ENCODE data around the gene IL17RA. TPM values are rescaled to one million over a fixed set of nuclear protein-coding genes. Genes with fewer than 3 reads are reported as not detected.

Gene IL17RA
- total RNA-seq, 1 donor from 2014 or later: 78.3 TPM

DNA sequence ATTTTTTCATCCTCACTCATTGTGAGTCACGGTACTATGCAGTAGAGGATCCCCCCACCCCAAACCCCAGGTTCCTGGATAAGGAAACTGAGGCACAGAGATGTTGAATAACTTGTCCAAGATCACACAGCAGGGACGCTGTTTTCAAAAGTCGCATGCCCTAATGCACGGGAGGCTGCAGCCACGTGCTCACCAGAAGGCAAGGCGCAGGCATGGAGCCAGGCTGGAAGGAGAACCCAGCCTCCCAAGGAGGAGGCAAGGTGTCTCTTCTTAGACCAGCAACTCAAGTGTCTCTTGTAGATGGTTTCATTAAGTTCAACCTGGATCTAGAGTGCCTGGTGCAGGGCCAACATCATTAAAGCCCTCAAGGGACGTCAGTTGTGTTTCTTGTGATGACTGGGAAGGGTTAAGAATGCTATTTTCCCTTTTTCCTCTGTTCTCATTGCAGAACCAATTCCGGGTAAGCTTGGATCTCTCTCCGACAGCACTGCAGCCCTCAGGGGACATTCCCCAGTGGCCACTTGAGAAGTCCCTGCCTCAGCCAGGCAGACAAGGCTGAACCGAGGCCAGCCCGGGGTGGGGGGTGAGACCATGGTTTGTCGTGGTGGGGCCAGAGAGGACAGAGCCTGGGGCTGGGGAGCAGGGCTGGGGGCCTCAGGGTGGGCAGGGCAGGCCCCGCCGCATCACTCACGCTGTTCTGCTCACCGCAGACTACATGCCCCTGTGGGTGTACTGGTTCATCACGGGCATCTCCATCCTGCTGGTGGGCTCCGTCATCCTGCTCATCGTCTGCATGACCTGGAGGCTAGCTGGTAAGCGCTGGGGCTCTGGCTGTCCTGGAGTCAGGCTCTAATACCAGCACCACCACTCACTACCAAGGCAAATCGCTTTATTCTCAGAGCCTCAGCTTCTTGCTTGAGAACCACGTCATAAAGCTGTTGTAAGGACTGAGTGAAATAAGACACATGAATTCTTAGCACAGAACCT, 20.6 kb downstream of the IL17RA start:
- intact Hi-C loops (cut with micrococcal nuclease): loop anchor here (1.0 kb wide), 3 partner anchors 7 to 21 kb away; partner anchors contain the start of gene IL17RA

DNA sequence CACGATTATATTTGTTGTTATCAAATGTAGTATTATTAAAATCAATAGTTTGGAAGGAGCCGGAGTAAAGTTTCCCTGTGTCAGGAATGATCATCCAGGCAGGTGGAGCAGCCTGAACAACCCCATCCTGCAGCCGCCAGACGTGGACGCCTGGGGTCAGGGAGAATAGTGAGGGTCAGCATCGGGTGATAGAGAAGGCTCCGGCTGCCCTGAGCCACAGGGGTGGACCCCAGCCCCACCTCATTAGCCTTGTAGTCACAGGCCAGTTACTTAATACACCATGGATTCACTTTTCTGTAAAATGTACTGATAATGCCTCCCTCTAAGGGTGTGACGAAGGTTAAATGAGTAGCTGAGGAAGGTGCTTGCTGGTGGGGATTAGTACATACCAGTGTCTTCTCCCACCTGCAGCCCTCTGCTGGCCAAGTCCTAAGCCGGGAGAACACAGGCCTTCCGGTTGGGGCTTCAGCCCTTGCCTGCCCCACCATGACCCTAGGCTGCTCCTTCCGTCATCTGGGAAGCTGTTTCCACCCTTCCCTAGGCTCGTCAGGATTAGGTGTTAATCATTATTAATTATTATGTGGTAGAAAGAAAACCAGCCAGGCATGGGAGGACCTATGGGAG, 21.5 kb downstream of the IL17RA start:
- intact Hi-C loops (cut with micrococcal nuclease): loop anchor here (1.0 kb wide), 3 partner anchors 8 to 22 kb away; partner anchors contain the start of gene IL17RA

DNA sequence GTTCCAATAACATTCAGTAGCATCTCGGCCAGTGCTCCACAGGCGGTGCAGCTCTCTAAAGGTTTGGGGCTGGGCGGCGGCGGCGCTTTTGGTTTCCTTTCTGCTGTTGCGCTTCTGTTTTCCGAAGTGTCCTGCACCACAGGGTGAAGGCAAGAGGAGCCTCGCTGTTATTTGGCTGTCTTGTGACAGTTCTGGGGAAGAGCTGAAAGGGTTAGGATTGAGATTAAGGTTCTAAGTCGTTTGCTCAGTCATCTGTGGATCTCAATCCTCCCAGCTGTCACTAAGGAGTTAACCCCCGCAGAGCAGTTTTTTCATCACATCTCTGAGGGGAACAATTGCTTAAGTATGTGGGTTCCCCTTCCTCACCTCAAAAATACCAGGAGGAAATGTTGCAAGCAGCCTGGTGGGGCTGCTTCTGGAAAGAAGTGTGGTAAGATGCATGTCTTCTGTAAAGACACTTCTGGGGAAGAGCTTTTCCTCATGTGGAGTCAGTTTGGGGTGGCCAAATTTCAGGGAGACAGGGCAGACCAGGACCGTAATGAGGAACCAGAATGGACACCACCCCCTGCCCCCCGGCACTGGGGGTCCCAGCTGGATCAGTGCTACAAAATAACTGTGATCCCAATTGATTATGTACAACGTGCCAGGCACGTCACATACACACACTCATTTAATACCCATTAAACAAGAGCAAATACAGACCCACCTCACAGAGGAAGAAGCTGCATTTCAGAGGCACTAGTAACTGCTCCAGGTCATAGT, 22.2 kb downstream of the IL17RA start:
- intact Hi-C loops (cut with micrococcal nuclease): loop anchor here (1.0 kb wide), 3 partner anchors 9 to 23 kb away; partner anchors contain the start of gene IL17RA

DNA sequence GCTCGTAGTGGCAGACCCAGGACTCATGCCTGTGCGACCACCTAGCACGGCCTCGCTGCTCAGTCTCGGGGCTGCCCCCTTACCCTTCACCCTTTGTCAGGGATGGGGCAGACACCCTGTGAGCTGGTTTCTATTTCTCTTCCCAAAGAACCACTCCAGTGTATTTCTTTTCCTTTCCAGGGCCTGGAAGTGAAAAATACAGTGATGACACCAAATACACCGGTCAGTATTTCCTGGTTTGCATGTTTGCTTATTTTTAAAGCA, 22.7 kb downstream of the IL17RA start:
- intact Hi-C loops (cut with micrococcal nuclease): no loop called here

DNA sequence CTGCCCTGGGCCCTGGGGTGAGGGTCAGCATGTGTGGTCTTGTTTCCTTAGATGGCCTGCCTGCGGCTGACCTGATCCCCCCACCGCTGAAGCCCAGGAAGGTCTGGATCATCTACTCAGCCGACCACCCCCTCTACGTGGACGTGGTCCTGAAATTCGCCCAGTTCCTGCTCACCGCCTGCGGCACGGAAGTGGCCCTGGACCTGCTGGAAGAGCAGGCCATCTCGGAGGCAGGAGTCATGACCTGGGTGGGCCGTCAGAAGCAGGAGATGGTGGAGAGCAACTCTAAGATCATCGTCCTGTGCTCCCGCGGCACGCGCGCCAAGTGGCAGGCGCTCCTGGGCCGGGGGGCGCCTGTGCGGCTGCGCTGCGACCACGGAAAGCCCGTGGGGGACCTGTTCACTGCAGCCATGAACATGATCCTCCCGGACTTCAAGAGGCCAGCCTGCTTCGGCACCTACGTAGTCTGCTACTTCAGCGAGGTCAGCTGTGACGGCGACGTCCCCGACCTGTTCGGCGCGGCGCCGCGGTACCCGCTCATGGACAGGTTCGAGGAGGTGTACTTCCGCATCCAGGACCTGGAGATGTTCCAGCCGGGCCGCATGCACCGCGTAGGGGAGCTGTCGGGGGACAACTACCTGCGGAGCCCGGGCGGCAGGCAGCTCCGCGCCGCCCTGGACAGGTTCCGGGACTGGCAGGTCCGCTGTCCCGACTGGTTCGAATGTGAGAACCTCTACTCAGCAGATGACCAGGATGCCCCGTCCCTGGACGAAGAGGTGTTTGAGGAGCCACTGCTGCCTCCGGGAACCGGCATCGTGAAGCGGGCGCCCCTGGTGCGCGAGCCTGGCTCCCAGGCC, 23.7 kb downstream of the IL17RA start:
- intact Hi-C loops (cut with micrococcal nuclease): no loop called here

DNA sequence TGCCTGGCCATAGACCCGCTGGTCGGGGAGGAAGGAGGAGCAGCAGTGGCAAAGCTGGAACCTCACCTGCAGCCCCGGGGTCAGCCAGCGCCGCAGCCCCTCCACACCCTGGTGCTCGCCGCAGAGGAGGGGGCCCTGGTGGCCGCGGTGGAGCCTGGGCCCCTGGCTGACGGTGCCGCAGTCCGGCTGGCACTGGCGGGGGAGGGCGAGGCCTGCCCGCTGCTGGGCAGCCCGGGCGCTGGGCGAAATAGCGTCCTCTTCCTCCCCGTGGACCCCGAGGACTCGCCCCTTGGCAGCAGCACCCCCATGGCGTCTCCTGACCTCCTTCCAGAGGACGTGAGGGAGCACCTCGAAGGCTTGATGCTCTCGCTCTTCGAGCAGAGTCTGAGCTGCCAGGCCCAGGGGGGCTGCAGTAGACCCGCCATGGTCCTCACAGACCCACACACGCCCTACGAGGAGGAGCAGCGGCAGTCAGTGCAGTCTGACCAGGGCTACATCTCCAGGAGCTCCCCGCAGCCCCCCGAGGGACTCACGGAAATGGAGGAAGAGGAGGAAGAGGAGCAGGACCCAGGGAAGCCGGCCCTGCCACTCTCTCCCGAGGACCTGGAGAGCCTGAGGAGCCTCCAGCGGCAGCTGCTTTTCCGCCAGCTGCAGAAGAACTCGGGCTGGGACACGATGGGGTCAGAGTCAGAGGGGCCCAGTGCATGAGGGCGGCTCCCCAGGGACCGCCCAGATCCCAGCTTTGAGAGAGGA, 24.5 kb downstream of the IL17RA start:
- intact Hi-C loops (cut with micrococcal nuclease): no loop called here

DNA sequence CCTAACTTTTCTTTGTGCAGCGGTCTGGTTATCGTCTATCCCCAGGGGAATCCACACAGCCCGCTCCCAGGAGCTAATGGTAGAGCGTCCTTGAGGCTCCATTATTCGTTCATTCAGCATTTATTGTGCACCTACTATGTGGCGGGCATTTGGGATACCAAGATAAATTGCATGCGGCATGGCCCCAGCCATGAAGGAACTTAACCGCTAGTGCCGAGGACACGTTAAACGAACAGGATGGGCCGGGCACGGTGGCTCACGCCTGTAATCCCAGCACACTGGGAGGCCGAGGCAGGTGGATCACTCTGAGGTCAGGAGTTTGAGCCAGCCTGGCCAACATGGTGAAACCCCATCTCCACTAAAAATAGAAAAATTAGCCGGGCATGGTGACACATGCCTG, 25.2 kb downstream of the IL17RA start:
- intact Hi-C loops (cut with micrococcal nuclease): no loop called here

DNA sequence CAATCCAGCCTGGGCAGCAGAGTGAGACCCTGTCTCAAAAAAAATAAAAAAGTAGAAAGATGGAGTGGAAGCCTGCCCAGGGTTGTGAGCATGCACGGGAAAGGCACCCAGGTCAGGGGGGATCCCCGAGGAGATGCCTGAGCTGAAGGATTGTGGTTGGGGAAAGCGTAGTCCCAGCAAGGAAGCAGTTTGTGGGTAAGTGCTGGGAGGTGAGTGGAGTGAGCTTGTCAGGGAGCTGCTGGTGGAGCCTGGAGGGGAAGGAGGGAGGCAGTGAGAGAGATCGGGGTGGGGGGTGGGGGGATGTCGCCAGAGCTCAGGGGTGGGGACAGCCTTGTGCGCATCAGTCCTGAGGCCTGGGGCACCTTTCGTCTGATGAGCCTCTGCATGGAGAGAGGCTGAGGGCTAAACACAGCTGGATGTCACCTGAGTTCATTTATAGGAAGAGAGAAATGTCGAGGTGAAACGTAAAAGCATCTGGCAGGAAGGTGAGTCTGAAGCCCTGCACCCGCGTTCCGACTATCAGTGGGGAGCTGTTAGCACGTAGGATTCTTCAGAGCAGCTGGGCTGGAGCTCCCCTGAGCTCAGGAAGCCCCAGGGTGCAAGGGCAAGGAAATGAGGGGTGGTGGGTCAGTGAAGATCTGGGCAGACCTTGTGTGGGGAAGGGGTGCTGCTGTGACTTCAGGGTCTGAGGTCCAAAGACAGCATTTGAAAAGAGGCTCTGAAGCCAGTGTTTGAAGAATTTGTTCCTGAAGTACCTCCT, 26.2 kb downstream of the IL17RA start:
- intact Hi-C loops (cut with micrococcal nuclease): no loop called here

DNA sequence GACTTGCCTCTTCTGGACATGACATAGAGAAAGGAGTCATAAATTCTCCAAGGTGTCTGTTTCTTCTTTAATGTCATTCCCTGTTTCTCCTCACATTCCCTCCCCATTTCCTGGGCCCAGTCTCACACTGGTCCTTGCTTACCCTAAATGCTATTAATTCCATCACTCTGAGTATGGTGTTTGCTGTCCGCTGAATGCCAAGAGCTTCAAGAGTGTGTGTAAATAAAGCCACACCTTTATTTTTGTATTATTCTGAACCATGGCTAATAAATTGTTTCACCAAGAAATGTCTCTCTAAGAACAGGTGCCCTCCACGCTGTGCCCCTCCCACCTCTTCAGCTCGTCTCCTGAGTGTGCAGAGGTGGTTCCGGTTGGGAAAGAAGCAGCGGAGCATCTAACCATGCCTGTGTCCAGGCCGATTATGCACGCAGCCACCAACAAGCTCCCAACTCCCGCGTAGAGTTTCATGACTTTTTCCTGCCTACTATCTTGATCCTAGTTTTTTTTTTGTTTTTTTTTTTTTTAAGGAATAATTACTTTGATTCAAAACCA, 27.8 kb downstream of the IL17RA start:
- intact Hi-C loops (cut with micrococcal nuclease): no loop called here

DNA sequence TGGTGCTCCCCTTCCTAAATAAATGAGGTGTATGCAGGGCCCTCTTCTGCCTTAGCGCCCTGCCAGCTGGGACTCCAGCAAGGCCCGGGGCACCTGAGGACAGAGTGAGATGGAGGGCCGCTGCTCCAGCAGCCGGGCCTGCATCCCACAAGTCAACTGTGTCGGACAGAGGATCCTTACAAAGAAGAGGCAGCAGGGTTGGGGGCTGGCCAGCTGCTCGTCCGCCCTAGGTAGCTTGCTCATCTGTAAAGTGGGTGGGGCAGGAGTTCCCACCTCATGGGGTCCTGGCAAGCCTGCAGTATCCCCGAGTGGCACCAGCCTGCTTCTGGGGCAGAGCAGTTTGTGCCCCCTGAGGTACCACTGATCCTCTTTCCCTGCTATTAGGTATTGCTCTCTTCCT, 28.8 kb downstream of the IL17RA start:
- intact Hi-C loops (cut with micrococcal nuclease): no loop called here

DNA sequence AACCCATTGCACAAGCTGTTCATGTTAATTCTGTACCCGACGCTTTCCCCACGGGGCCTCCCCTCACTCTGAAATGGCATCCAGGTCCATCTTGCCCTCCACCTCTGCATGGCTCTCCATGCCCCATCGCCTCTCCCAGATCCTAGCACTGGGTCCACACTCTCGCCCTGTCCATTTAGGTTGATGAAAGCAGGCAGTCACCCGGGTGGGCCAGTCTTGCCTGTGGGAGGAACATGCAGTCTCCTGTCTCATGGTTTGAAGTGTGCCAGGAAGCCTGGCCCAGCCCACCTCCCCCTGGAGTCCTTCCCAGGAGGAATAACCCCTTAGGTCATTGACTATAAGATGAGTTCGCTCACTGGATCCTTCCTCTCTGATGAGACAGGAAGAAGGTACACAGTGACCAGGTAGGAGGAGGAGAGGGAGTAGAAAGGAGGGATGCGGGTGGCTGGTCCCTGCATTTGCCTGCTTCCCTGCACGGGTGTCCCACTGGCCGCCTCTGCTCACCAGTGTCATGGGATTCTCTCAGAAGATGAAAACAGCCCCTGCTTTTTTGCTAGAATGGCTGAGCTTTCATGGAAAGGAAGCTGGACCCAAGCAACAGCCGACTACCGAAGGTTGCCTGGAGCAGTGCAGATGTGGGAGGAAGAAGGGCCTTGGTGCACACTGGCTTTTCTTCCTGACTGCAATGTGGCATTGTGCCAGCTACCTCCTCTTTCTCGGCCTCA, 29.5 kb downstream of the IL17RA start:
- intact Hi-C loops (cut with micrococcal nuclease): no loop called here

DNA sequence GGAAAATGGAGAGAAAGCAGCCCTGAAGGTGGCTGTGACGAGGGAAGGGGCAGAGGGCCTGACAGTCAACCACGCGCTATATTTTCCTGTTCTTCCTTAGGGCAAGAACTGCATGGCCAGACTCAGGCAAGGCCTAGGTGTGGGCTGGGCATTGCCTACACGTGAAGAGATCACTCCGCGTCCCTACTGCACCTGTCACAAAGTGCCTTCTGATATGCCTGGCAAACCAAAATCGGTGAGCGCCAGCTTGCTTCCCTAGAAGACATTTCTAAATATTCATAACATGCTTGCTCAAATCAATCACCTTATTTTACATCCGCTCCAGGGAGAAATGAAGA, 30.1 kb downstream of the IL17RA start:
- intact Hi-C loops (cut with micrococcal nuclease): no loop called here

DNA sequence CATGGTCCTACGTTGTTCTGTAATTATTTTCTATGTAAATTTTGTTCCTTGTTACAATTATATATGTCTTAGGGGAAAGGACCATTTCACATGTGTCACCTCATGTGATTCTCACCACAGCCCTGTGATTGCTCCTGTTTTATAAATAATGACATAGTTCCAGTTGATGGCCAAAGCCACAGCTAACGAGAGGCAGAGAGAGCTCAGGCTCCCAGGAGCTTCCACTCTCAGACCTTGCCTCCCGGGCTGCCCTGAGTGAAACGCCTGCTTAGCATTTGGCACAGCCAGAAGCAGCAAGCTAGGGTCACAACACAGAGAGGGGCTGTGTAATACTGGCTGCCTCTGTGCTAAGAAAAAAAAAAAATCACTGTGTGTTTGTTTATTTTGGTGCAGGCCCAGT, 30.4 kb downstream of the IL17RA start:
- intact Hi-C loops (cut with micrococcal nuclease): no loop called here

DNA sequence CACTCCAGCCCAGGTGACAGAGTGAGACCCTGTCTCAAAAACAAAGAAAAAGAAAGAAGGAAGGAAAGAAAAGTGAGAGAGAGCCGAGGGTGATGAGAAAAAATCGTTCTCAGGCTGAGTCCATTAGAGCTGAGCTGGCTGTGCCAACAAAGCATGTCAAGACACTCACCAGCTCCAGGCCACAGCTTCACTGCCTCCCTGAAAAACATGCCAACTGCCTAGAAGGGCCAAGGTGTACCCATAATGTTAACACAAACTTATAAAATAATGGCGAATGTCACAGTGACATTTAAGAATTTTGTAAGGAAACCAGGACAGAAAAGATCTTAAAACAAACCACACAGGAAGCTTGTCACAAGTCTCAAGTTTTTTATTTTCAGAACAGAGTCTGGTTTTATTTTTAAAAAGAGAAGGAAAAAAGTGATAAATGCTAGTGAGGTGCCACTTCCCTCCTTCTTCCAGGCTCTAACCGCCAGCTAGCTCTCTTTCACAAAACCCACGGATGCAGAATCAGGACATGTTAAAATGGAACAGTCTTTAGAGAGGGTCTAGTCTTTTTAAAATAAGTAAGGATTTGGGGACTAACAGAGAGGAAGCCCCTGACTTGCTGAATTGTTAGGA, 31.3 kb downstream of the IL17RA start:
- intact Hi-C loops (cut with micrococcal nuclease): loop anchor here (1.0 kb wide), 1 partner anchor 10 kb away; no protein-coding TSS in a partner anchor

DNA sequence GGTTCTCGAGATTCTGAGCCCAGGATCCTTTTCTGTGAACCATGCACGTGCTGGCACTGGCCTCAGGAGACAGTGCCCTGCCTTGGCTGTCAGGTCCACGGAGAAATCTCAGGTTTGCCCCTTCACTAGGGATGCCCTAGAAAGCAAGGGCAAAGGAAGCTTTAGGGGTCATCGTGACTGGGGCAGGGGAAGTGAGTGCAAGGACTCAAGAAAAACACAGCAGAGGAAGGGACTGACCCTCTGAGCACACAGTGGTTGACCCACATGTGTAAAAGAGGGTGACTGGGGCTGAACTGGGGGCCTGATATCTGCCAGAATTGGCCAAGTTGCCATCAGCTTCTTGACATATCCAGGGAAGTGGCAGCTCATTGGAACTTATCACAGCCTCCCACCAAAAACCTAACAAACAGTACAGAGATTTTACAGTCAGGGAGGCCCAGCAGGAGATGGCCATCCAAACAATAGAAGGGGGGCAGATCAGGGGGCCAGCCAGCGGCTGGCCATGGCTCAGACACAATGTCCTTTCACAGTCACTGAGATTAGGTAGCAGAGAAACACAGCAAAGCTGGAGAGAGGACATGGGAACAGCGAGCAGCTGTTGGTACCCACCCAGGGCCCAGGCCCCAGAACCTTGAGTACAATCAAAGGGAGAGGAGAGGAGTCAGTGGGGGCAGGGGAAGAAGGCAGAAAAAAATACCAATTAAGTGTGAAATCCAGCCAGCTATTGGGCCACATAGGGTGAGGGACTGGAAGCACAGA, 32.0 kb downstream of the IL17RA start:
- intact Hi-C loops (cut with micrococcal nuclease): loop anchor here (1.0 kb wide), 1 partner anchor 10 kb away; no protein-coding TSS in a partner anchor

DNA sequence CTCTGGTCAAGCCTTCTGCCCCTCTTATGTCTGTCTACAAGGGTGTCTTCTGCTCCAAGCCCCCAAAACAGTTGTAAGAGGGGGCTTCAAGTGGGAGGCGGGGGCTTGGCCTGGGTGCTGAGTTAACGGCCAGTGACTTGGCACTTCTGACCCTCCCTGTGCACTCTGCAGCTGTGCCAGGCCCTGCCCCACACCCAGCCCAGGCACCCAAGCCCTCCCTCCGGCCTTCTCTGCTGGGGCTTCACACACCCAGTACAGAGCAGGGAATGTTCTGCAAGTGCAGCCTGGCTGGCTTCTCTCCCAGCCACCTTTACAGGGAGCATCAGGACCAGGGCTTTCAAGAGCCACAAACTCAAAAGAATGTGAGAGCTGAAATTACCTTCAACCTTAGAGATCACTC, 32.6 kb downstream of the IL17RA start:
- intact Hi-C loops (cut with micrococcal nuclease): no loop called here

DNA sequence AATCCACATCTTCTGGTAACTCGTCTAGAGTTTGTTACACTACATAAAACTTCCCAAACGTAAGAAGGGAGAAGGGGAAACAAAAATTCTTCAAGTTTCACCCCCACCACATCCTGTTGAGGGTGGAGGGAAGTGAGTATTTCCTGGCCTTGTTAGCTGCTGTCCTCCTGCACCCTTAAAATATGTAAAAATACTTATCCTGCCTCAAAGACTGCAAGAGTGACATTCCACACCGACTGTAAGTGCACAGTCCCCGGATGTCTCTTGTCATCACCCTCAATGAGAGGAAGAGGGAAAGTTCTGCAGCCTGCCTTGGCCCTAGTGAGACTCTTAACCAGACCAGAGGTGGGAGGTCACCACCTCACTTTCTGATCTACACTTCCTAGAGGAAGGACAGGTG, 33.1 kb downstream of the IL17RA start:
- intact Hi-C loops (cut with micrococcal nuclease): loop anchor here (1.0 kb wide), 2 partner anchors 20 to 34 kb away; partner anchors contain the start of gene IL17RA

All from T-helper 1 cell treated with Interleukin-12 subunit alpha and Interleukin-12 subunit beta and Interleukin-4 antibody, amounts not matched to agents 30 ng/mL and 1 ng/mL, for 36 hours (primary cell).